Kidney (tissue), 14 donors: ENCODE measurements around the gene PHAF1. TPM values are rescaled to one million over a fixed set of nuclear protein-coding genes. Genes with fewer than 3 reads are reported as not detected.

Source experiments
- DNase-seq, 5 donors: peaks; one replicate each; pipeline ENCODE4 v3.0.0-alpha.2; 2013 to 2020
- FAIRE-seq: peaks from 2 replicates; lab custom pipeline; 2012; peaks lifted over from hg19 to GRCh38; lab: Jason Lieb, UNC
- H3K27ac ChIP-seq, 2 donors: one replicate each; pipeline ENCODE4 v1.7.0; 2013; ENCODE audit warnings: low read depth in 2 of 2, low read length in 2 of 2, inconsistent platforms in 1 of 2
- H3K27me3 ChIP-seq: one replicate; pipeline ENCODE4 v1.7.1; 2013; ENCODE audit warnings: low read length, inconsistent platforms; ENCODE audit not compliant: control insufficient read depth, insufficient read depth
- H3K36me3 ChIP-seq, 3 donors: one replicate each; pipeline versions ENCODE4 v1.7.0 to v1.7.1; 2013; ENCODE audit warnings: low read length in 3 of 3, control low read depth in 1 of 3, inconsistent platforms in 1 of 3; ENCODE audit not compliant: insufficient read depth in 3 of 3, control insufficient read depth in 2 of 3
- H3K4me1 ChIP-seq, 3 donors: one replicate each; pipeline versions ENCODE4 v1.7.0 to v1.7.1; 2013; ENCODE audit warnings: low read length in 3 of 3, inconsistent platforms in 1 of 3, low read depth in 1 of 3; ENCODE audit not compliant: control insufficient read depth in 2 of 3, insufficient read depth in 2 of 3
- H3K4me3 ChIP-seq, 3 donors: one replicate each; pipeline versions ENCODE4 v1.7.0 to v1.8.1; 2013; ENCODE audit warnings: low read length in 3 of 3, control low read depth in 1 of 3, inconsistent platforms in 1 of 3
- H3K9ac ChIP-seq, 3 donors: one replicate each; pipeline versions ENCODE4 v1.7.0 to v1.7.1; 2013; ENCODE audit warnings: low read length in 3 of 3, control low read depth in 1 of 3, inconsistent platforms in 1 of 3
- H3K9me3 ChIP-seq, 3 donors: one replicate each; pipeline versions ENCODE4 v1.7.0 to v1.7.1; 2013; ENCODE audit warnings: low read length in 3 of 3, control low read depth in 1 of 3, inconsistent platforms in 1 of 3; ENCODE audit not compliant: control insufficient read depth in 2 of 3, insufficient read depth in 1 of 3
- intact Hi-C: fragments of 100-400 bp; cut with DNase I; formaldehyde crosslinking; loops from one replicate; pipeline ENCODE4 v1.11.1; 2022
- polyA plus RNA-seq: library from polyadenylated mRNA; stranded (reverse); fragments of 350-450 nt; fragmentation: Illumina TruSeq; extraction: RNeasy Lipid Tissue Mini Kit (QIAGEN cat#74804); gene quantifications from one replicate; pipeline ENCODE4 v1.2.3, GENCODE V29; 2014; ENCODE audit warnings: low read depth, low replicate concordance; ENCODE audit not compliant: insufficient read depth
- total RNA-seq: library from RNA; stranded (reverse); fragmentation: NEBNext Ultra II Directional; extraction: Animal tissue kit (Norgen Biotek cat#: 25700); gene quantifications from one replicate; pipeline ENCODE4 v1.2.1, GENCODE V29; 2021
- TF ChIP-seq, protein P1 (sequence below): IDR thresholded peaks from 3 replicates; pipeline ENCODE4 v1.5.1; 2012; ENCODE audit warnings: mild to moderate bottlenecking, moderate library complexity, borderline replicate concordance; ENCODE audit not compliant: insufficient read depth; ENCODE audit errors: extremely low read depth
- donor health status: control.
- donor health status: control.
- donor health status: control.
- donor health status: control.
- donor health status: control.
- donor health status: DM: yes; HTN: yes; CAD: no.
- donor health status: Normal renal cell carcinoma (clear cell type).

Gene PHAF1
- total and polyA plus RNA-seq, 2 donors from 2014 or later = 14.3 to 16.9 TPM

DNA sequence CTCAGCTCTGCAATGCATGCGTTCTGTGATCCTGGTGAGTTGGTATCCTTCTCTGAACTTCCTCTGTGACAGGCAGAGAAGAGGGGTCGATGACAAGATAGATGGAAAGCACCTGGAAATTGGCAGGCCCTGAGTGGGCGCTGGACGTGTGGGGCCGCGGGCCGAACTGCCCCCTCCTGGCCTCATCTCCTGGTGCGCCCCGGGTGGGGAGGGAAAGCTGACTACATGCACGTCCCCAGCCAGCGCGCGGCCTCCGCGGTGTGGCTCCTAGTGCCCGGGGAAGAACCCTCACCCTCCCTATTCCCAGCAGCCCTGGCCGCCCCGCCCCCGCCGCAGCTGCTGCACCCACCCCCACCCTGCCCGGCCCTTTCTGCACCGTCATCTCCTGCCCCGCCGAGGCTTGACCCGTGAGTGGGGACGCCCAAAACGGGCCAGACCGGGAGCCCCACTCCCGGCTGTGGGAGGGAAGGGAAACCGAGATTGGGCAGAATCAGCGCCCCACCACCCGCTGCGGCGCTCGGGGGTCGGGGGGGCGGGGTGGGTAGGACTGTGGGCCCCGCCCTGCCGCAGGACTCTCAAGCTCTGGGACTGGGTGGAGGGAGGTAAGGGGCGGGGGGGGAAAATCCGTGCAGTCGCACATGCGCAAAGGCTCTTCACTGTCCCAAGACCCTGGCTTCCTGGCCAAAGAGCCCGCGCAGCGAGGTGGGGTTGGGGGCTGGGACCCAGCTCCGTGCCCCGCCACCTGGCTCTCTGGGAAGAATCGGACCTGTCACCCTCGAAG lies 60.6 kb downstream of the PHAF1 start, which contains the start of gene NOL3:
Gene NOL3 (plus strand): TSS at position 371 of the 781 bp plus-strand sequence.
- TF ChIP-seq, protein P1, sequence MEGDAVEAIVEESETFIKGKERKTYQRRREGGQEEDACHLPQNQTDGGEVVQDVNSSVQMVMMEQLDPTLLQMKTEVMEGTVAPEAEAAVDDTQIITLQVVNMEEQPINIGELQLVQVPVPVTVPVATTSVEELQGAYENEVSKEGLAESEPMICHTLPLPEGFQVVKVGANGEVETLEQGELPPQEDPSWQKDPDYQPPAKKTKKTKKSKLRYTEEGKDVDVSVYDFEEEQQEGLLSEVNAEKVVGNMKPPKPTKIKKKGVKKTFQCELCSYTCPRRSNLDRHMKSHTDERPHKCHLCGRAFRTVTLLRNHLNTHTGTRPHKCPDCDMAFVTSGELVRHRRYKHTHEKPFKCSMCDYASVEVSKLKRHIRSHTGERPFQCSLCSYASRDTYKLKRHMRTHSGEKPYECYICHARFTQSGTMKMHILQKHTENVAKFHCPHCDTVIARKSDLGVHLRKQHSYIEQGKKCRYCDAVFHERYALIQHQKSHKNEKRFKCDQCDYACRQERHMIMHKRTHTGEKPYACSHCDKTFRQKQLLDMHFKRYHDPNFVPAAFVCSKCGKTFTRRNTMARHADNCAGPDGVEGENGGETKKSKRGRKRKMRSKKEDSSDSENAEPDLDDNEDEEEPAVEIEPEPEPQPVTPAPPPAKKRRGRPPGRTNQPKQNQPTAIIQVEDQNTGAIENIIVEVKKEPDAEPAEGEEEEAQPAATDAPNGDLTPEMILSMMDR = peak; percentile 11

GRCh38 chr16:67170949-67171649 lies 61.4 kb downstream of the PHAF1 start:
- FAIRE-seq (no peak), DNase-seq (peak in 1 of 5 donors; percentile 46)
- intact Hi-C loops = no loop called here
- H3K27me3 ChIP-seq = peaks cover 37% of the 10 kb centered on the region
- no peaks in the 10 kb centered on the region for H3K9me3 ChIP-seq
- no peaks in the 10 kb centered on the region for H3K36me3 ChIP-seq
- H3K4me3 ChIP-seq = peak overlapping the region in 2 of 3 donors; percentile 47 to 60
- H3K4me1 ChIP-seq = peaks cover 0 to 34% (median 9%) of the 10 kb centered on the region in 3 donors
- peak overlapping the region in 2 of 3 donors; percentile 80 to 94 for H3K9ac ChIP-seq
- H3K27ac ChIP-seq = peak overlapping the region; percentile 85 to 89
- TF ChIP-seq, protein P1 = no peak

More for the DNA sequence above, 60.6 kb downstream of the PHAF1 start, which contains the start of gene NOL3:
- DNase-seq (peak; percentile 62 to 95 (median 77)), FAIRE-seq (no peak)
- Histone ChIP-seq H3K9ac (peak within 1 kb of the TSS in 2 of 3 donors; percentile 80 to 94), H3K27me3 (peaks cover 37% of the 10 kb centered on the region), H3K27ac (peak within 1 kb of the TSS; percentile 85 to 89), H3K36me3 (no peaks in the 10 kb centered on the region), H3K9me3 (no peaks in the 10 kb centered on the region), H3K4me1 (peaks cover 0 to 37% (median 9%) of the 10 kb centered on the region in 3 donors), H3K4me3 (peak within 1 kb of the TSS in 2 of 3 donors; percentile 47 to 64)
- intact Hi-C loops = no loop called here

DNA sequence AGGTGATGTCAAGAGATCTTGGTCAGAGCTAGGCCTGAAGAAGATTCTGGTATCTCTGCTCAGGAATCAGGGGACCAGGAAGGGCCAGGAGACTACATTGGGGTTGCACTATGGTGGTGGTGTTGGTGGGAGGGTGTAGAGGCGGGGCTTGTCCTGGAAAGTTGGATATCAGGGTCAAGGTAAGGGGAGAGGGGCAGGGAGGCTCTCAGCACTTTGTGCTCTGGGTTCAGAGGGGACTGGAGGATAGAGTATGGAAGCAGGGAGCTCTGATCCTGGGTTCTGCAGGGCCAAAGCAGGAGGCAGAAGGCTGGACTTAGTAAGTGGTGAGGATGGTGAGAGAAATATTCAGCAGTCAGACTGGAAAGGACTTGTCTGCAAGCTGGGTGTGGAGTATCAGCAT lies 63.6 kb downstream of the PHAF1 start:
- Histone ChIP-seq H3K9me3 (no peaks in the 10 kb centered on the region), H3K4me1 (peaks cover 0 to 40% (median 9%) of the 10 kb centered on the region in 3 donors), H3K4me3 (peak overlapping the region in 2 of 3 donors; percentile 47 to 64), H3K27ac (peak overlapping the region; percentile 81 to 90), H3K27me3 (peaks cover 23% of the 10 kb centered on the region), H3K9ac (peak overlapping the region in 1 of 3 donors; percentile 68), H3K36me3 (no peaks in the 10 kb centered on the region)
- TF ChIP-seq, protein P1 = no peak
- DNase-seq = no peak
- intact Hi-C loops = no loop called here
- FAIRE-seq = no peak
